ENCODE measurements around the gene OCA2.
"Not testable (repeated sequence)": the region's sequence is repeated elsewhere in the genome, so short reads cannot be mapped to it uniquely, and the experiment has no call there.

The OCA2 gene
- total RNA-seq, result 0 to 0.13 (median 0) reads per million in 18 experiments

- peak; percentile 10 to 28 for DNase-seq
Observed at GRCh38 chr15:28098766-28099554, at the start of gene OCA2. Gene OCA2 (minus strand): TSS chr15:28099315. CDS start chr15:28081874, 17,441 bp downstream.

- DNase-seq, result peak; percentile 67 to 86
Observed at GRCh38 chr15:28147801-28148200, 48.7 kb upstream of the OCA2 start.

GRCh38 chr15:28145419-28145818 lies 46.3 kb upstream of the OCA2 start:
- DNase-seq, result not testable (repeated sequence)

- DNase-seq, result no peak
Observed at GRCh38 chr15:28140062-28140461, 40.9 kb upstream of the OCA2 start.

DNA sequence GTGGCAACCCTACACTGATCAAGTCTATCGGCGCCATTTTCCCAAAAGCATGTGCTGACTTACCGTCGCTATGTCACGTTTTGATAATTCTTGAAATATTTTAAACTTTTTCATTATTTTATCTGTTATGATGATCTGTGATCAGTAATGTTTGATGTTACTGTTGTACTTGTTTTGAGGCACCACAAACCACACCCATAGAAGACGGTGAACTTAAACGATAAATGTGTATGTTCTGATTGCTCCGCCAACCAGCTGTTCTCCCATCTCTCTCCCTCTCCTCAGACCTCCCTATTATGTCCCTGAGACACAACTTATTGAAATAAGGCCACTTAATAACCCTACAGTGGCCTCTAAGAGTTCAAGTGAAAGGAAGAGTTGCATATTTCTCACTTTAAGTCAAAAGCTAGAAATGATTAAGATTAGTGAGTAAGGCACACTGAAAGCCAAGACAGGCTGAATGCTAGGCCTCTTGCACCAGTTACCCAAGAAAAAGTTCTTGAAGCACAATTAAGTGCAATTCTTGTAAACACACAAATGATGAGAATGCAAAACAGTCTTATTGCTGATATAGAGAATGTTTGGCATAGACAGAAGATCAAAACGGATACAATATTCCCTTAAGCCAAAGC lies 38.4 kb upstream of the OCA2 start:
- DNase-seq, result not testable (repeated sequence)

DNA sequence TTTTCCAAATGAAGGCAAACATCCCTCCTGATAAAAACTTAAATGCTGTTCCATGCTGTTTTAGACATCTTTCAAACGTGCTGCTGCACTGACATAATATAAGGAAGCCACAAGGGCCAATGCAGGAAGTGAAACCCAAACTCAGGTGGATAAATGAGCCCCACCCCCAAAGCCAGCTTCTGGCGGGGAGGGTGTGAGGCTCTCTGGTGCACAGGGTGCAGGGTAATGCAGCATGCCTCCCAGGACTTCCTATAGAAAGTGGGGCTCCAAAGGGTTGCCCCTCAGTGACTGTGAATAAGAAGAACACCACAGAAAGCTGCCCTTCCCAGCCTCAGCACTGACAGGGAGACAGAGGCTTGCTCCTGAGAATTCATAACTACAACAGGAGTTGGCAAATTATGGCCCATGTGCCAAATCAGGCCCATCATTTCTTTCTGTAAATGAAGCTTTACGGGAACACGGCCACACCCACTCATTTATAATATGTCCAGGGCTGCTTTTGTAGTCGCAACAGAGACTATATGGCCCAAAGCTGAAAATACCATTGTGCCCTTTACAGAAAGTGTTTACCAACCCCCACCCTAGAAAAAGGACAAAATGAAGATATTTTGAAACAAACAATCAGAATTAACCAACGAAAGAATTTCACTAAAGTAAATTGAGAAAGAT lies 37.3 kb upstream of the OCA2 start:
- peak in 1 of 2 donors; percentile 34 for DNase-seq

- no peak for DNase-seq
Observed at GRCh38 chr15:28133281-28133680, 34.2 kb upstream of the OCA2 start.

DNA sequence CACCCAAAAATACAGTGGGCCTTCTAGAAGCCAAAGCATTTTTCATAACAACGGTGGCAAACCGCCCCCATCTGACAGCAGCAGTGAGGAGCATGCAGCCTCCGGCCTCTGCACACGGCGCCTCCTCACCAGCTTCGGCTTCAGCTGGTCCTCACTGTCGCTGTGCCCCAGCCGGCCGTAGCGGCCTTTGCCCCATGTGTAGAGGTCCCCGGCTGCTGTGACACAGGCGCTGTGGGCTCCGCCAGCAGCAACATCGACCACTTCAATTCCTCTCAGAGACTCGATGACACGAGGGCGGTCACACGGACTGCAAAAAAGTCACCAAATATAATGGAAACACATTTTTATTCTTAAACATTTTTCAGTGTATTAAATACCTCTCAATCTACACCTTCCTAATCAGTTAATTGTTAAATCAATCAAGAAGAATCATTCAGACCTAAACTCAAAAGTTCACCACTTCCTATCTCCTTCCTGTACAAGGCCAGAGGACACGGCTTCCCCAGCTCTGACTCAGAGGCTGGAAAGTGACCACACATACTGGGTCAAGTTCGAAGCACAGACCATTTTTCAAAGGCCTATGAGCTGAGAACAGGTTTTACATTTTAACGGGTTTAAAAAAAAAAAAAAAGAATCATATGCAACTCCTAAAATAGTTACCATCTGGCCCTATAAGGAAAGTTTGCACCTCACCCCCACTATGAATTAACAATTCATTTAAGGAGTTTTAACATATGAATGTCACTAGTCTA lies 33.6 kb upstream of the OCA2 start:
- no peak for DNase-seq

DNA sequence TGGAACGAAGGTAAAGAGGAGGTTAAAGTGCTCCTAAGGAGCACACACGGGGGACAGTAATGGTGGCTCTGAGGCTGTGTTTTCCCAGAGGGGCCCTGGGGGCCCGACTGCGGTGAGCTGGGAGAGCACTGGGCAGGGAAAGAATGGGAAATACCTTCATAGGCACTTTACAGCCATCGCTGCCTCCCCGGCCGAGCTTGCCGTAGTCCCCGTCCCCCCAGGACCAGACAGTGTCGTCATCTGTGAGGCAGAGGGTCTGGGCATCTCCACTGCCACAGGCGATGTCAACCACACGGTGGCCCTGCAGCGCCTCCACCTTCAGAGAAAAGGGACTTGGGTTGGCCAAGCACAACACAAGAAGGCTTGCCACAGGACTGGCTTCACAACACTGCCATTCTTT lies 32.8 kb upstream of the OCA2 start:
- DNase-seq, result no peak

- DNase-seq, result no peak
Observed at GRCh38 chr15:28131400-28131799, 32.3 kb upstream of the OCA2 start.

DNA sequence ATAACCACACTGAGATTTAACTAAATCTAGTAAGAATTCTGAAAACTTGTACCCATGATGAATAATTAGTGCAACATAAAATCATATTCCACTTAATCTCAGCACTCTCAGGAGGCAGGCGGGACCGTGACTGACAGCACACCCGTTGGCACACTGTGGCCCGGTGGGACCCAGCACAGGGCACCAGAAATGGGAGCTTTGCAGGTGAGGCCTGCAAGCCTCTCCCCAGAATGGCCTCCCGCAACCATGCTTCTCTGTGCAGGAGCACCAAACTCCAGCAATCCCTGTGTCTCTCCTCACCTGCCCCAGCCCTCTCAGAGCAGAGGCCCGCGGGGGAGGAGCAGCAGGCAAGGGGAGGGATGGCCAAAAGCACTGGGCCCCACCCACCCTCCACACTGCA lies 31.5 kb upstream of the OCA2 start:
- DNase-seq, result no peak

GRCh38 chr15:28129231-28129848 lies 30.2 kb upstream of the OCA2 start:
- DNase-seq, result no peak

- peak; percentile 77 to 91 for DNase-seq
Observed at GRCh38 chr15:28128031-28128430, 28.9 kb upstream of the OCA2 start.

DNA sequence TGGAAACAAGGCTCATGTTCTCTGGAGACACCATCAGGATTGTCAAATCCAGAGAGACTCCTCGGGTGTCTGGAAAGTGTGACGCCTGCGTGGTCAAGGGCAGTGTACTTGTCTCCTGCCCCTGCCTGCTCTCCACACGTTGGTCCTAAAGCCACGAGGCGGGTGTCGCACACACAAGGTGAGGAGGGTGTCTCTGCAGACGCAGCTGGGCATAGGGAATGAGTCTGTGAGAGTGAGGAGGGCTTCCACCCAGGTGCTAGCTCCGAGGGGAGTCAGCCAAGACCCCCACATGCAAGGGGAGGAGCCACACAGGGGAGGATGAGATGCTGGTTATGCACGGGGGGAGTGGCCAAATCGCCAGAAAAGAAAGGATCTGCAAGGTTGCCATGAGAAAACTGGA lies 27.9 kb upstream of the OCA2 start:
- no peak for DNase-seq

GRCh38 chr15:28125673-28126651 lies 26.8 kb upstream of the OCA2 start:
- DNase-seq, result peak; percentile 64 to 65

DNA sequence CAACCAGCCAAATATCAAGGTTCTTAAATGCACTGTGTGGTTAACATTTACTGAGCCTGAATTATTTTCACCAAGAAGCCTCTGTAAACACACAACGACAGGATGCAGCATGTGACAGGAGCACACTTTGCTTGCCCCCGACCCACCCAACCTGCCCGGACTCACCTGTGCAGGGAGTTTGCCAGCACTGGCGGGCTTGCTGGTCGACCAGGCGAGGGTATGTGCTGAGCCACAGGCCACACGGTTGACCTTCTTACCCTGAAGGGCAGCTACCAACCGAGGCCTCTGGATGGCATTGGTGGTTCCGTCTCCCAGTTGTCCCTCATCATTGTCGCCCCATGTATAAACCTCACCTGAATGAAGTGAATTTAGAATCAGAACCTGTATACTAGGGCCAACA lies 25.7 kb upstream of the OCA2 start:
- no peak for DNase-seq

GRCh38 chr15:28123408-28124023 lies 24.4 kb upstream of the OCA2 start:
- peak; percentile 51 to 59 for DNase-seq

GRCh38 chr15:28122038-28122949 lies 23.2 kb upstream of the OCA2 start:
- no peak for DNase-seq

GRCh38 chr15:28121577-28121976 lies 22.5 kb upstream of the OCA2 start:
- not testable (repeated sequence) for DNase-seq

GRCh38 chr15:28120359-28120640 lies 21.2 kb upstream of the OCA2 start:
- no peak for DNase-seq
